ENCODE measurements around the gene SCLT1.

The SCLT1 gene

GRCh38 chr4:128835498-128836222 is 257.7 kb downstream of the SCLT1 start:
- DNase-seq = no peak

Measured in fibroblast of upper back skin (primary cell).